ENCODE results near the gene FUT8.
"Not testable (repeated sequence)": the region's sequence is repeated elsewhere in the genome, so short reads cannot be mapped to it uniquely, and the experiment has no call there.

FUT8 gene

DNA sequence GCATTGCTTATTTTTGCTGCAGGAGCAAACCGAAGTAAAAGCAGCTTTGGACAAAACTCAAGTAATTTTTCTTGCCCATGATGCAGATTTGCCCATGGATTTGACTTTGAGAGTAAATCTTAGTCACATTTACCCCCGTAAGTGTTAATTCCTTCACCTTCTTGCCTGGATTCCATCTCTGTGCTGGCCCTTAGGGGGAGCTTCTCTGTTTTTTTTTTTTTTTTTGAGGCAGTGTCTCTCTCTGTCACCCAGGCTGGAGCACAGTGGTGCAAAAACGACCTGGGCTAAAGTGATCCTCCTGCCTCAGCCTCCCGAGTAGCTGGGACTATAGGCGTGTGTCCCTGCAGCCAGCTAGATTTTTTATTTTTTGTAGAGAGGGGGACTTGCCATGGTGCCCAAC, 210.2 kb downstream of the FUT8 start:
- no peak for DNase-seq (ENCODE audit: low read depth in 2 of 2)

DNA sequence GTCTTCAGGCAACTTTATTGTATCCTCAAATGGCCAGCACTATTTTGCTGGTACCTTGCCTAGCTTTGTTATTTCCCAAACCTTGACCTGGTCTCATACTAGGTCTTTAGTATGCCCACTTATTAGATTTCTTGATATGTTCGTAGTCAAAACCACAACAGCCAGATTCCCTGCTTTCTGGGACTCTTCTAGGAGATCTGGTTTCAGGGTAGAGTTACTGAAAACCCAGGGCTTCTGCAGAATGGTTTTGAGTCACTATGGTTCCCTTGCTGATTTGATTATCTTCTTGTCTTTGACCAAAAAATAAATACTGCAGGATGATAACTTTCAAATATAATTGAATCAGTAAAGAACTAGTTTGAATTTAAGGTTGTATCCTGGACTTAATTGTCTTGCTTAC, 211.2 kb downstream of the FUT8 start:
- no peak for DNase-seq (ENCODE audit: low read depth in 2 of 2)

DNA sequence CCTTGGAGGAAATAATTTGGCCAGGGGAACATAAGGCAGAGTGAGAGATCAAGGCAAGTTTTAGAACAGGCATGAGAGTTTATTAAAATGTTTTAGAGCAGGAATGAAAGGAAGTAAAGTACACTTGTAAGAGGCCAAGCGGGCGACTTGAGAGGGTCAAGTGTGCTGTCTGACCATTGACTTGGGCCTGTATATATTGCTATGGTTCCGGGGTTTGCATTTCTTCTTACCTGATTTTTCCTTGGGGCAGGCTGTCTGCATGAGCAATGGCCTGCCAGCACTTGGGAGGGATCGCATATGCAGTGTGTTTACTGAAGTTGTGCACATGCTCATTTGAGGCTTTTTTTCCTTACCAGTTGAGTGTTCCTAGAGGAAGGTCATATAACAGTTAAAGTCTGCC, 214.8 kb downstream of the FUT8 start:
- DNase-seq (ENCODE audit: low read depth in 2 of 2) = no peak

- no peak for DNase-seq (ENCODE audit: low read depth in 2 of 2)
Observed at GRCh38 chr14:65628664-65629063, 216.1 kb downstream of the FUT8 start.

DNA sequence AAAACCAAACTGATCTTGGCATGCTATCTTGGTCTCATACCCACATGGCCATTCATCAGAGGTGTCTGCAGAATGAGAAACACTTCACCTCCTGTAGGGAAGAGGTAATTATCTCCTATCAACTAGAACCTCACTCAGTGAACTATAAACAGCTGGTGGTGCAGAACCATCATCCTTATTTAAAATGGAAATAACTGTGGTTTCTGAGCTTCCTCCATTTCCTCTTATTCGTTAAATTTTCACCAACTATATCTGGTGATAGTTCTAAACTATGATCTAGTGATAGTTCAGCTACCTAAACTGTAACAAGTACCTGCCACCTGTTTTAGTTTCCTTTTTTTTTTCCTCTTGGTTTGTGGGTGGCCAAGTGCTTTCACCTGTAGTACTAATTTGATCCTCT, 218.5 kb downstream of the FUT8 start:
- DNase-seq (ENCODE audit: low read depth in 2 of 2) = no peak

GRCh38 chr14:65632487-65632886, 220.0 kb downstream of the FUT8 start:
- no peak for DNase-seq (ENCODE audit: low read depth in 2 of 2)

- not testable (repeated sequence) for DNase-seq (ENCODE audit: low read depth in 2 of 2)
Observed at GRCh38 chr14:65633666-65634065, 221.1 kb downstream of the FUT8 start.

DNA sequence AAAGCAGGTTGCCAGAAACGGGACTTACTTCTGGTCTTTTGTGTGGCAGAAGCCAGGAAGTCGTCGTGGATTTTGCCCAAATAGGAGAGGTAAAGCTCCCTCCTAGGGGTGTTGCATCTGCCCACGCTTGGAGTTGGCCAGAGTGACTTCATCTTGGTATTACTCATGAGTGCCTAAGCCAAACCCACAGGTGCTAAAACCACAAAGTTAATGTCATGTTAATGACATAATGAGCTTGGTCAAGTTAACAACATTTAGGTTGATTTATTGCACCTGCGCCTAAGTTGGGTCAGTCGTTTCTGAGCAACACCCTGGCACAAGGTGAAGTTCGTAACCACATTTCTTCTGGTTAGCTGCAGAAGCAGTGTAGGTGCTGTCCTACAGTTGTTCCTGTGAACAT, 225.2 kb downstream of the FUT8 start:
- DNase-seq (ENCODE audit: low read depth in 2 of 2) = peak; percentile 50 to 72

DNA sequence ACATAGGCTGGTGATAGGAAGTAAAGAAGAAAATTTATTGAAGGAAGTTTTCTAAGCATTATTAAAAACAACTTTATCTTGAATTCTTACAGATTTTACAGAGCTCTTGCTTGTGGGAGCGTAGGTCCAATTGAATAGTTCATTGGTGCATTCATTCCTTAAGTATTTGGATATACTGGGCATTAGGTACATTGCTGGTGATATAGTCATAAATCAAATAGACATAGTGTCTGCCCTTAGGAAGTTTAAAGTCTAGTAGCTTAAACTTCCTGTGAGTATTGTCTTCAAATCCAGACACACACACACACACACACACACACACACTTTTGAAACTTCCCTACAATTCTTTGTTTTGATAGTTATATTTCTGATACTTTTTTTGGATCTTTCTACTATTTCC, 226.7 kb downstream of the FUT8 start:
- DNase-seq (ENCODE audit: low read depth in 2 of 2) = no peak

- no peak for DNase-seq (ENCODE audit: low read depth in 2 of 2)
Observed at GRCh38 chr14:65650826-65651225, 238.3 kb downstream of the FUT8 start.

GRCh38 chr14:65656554-65656953, 244.0 kb downstream of the FUT8 start:
- DNase-seq (ENCODE audit: low read depth in 2 of 2) = no peak

GRCh38 chr14:65658202-65658601, 245.7 kb downstream of the FUT8 start:
- no peak for DNase-seq (ENCODE audit: low read depth in 2 of 2)

DNA sequence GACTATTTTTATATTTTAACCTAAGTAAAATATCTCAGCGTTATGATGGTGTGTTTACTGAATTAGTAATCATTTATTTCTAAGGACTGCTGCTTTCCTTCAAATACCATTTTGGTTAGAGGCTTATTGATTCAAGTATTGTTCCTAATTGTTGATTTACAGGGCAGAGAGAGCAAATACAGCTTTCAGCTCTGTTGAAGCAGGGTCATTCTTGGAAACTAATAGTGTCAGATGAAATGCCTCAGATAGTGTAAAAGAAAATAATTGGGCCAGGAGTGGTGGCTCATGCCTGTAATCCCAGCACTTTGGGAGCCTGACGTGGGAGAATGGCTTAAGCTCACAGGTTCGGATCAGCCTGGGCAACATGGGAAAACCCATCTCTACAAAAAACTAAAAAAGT, 249.3 kb downstream of the FUT8 start:
- no peak for DNase-seq (ENCODE audit: low read depth in 2 of 2)

- DNase-seq (ENCODE audit: low read depth in 2 of 2) = no peak
Observed at GRCh38 chr14:65664436-65664835, 251.9 kb downstream of the FUT8 start.

- DNase-seq (ENCODE audit: low read depth in 2 of 2) = no peak
Observed at GRCh38 chr14:65676361-65677014, 264.0 kb downstream of the FUT8 start.

DNA sequence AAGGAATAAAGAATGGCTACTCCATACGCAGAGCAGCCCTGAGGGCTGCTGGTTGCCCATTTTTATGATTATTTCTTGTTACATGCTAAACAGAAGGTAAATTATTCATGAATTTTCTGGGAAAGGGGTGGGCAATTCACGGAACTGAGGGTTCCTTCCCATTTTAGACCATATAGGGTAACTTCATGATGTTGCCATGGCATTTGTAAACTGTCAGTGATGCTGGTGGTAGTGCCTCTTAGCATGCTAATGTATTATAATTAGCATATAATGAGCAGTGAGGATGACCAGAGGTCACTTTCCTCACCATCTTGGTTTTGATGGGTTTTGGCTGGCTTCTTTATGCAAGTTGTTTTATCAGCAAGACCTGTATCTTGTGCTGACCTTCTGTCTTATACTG, 273.0 kb downstream of the FUT8 start:
- no peak for DNase-seq (ENCODE audit: low read depth in 2 of 2)

GRCh38 chr14:65686761-65687160, 274.2 kb downstream of the FUT8 start:
- no peak for DNase-seq (ENCODE audit: low read depth in 2 of 2)

DNA sequence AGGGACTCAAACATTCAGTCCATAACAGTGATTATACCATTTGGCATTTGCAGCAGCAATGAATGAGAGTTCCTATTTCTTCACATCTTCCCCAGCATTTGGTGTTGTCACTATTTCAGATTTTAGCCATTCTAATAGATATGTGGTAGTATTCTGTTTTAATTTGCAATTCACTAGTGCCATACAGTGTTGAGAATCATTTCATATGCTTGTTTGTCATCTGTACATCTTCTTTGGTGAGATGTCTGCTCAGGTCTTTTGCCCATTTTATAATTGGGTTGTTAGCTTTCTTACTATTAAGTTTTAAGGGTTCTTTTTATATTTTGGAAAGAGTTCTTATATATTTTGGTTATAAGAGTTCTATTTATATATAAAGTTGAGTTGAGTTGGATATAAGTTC, 276.5 kb downstream of the FUT8 start:
- DNase-seq (ENCODE audit: low read depth in 2 of 2) = no peak

GRCh38 chr14:65692566-65692965, 280.0 kb downstream of the FUT8 start:
- DNase-seq (ENCODE audit: low read depth in 2 of 2) = not testable (repeated sequence)

- no peak for DNase-seq (ENCODE audit: low read depth in 2 of 2)
Observed at GRCh38 chr14:65696801-65697200, 284.3 kb downstream of the FUT8 start.

GRCh38 chr14:65703521-65703920, 291.0 kb downstream of the FUT8 start:
- no peak for DNase-seq (ENCODE audit: low read depth in 2 of 2)

- DNase-seq (ENCODE audit: low read depth in 2 of 2) = no peak
Observed at GRCh38 chr14:65703996-65704395, 291.5 kb downstream of the FUT8 start.

GRCh38 chr14:65704437-65704836, 291.9 kb downstream of the FUT8 start:
- no peak for DNase-seq (ENCODE audit: low read depth in 2 of 2)

GRCh38 chr14:65704850-65705249, 292.3 kb downstream of the FUT8 start:
- DNase-seq (ENCODE audit: low read depth in 2 of 2) = peak in 1 of 2 donors; percentile 33
